ENCODE measurements around the gene EEPD1.

Gene EEPD1

DNA sequence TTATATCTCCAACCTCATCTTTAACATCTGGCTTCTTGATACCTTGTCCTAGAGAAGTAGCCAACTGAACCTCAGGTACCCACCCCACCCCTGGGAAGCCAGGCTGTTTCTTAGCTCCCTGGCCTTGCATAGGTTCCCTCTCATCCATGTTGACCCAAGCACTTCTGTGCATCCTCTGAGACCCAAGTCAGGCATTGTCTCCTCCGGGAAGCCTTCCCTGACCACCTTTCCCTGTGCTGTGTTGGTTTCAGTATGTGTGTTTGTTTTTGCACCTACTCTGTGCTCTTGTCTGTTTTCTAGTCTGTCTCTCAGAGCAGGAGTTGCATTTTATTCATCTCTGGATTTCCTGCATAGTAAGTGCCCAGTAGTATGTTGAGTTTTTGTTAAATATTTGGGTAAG, 143.2 kb downstream of the EEPD1 start:
- H3K4me3 ChIP-seq (ENCODE audit: low read depth, low read length), result no peak overlapping the region
- TF ChIP-seq, protein P1, sequence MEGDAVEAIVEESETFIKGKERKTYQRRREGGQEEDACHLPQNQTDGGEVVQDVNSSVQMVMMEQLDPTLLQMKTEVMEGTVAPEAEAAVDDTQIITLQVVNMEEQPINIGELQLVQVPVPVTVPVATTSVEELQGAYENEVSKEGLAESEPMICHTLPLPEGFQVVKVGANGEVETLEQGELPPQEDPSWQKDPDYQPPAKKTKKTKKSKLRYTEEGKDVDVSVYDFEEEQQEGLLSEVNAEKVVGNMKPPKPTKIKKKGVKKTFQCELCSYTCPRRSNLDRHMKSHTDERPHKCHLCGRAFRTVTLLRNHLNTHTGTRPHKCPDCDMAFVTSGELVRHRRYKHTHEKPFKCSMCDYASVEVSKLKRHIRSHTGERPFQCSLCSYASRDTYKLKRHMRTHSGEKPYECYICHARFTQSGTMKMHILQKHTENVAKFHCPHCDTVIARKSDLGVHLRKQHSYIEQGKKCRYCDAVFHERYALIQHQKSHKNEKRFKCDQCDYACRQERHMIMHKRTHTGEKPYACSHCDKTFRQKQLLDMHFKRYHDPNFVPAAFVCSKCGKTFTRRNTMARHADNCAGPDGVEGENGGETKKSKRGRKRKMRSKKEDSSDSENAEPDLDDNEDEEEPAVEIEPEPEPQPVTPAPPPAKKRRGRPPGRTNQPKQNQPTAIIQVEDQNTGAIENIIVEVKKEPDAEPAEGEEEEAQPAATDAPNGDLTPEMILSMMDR (IDR thresholded peaks at IDR 0.05; ENCODE audit: low read depth, low read length, missing control alignments), result no peak
- no peak for DNase-seq (ENCODE audit: low read depth)
- in situ Hi-C loops (cut with HindIII; ENCODE audit: low sequenced_read_pairs), result no loop called here

DNA sequence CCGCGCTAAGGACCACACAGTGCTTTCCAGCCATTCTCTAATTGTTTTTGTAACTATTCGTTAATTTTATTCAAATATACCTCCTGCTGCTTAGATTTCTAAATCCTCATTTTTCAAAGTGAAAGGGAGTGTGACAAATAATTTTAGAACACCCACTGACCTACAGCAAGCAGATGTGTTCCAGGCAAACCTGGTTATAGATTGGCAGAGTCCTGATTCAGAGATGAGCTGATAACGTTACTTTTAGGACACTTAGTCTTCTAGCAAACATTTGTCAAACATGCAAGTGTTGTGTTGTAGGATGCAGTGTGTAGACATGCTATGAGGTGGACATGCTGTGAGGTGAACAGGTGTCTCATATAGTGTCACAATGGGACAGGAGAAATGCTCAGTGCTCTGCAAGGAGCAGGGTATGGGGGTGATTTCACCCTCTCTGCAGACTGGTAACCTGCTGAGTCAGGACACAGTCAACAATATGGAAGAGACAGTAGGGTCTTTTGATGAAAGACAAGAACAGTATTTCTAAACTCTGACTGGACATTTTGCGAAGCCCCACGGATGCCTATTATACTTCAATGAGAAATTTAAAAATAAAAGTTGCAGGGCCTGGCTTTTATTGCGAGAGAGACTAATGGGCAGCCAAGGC, 144.4 kb downstream of the EEPD1 start:
- TF ChIP-seq, protein P1 (IDR thresholded peaks at IDR 0.05; ENCODE audit: low read depth, low read length, missing control alignments), result no peak
- no peak for DNase-seq (ENCODE audit: low read depth)
- no peak overlapping the region for H3K4me3 ChIP-seq (ENCODE audit: low read depth, low read length)
- in situ Hi-C loops (cut with HindIII; ENCODE audit: low sequenced_read_pairs), result no loop called here

DNA sequence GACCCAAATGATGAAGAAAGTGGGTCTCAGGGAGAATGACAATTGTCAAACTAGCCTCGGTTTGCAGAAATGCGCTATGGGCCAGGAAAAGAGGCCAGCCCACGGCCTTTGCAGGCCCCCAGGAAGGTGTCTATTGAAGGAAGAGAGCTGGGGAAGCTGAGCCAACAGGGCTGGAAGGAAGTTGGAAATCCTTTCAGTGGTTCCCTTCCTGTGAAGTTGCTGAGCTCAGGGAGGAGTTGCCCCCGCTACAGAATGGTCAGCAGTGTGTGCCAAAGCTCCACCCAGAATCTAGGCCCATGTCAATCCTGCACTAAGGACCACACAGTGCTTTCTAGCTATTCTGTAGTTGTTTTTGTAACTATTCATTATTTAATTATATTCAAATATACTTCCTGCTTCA, 145.1 kb downstream of the EEPD1 start:
- in situ Hi-C loops (cut with HindIII; ENCODE audit: low sequenced_read_pairs), result no loop called here
- TF ChIP-seq, protein P1 (IDR thresholded peaks at IDR 0.05; ENCODE audit: low read depth, low read length, missing control alignments), result no peak
- H3K4me3 ChIP-seq (ENCODE audit: low read depth, low read length), result no peak overlapping the region
- DNase-seq (ENCODE audit: low read depth), result no peak

DNA sequence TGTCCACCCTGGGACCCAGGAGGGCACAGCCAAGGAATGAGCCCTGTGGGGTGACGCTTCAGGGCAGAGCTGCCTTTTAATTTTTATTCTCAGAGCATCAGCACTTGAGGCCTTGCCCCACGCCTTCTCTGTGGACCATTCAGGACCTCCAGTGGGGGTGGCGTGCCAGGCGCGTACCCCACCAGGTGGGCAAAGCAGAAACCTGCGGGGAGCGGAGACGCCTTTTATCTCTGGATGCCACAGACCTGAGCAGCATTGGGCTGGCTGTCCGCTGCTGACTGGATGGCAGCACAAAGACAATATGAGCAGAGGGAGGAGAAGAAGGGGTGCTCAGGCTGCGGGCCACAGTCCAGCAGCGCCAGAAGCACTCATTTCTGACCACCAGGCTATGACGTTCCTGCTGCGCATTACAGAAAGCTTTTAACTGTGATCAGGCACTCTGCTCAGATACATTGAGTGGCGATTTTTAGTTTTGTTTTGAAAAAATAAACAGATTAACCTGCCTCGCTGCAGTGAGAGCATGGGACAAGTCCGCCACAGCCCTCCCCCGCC, 146.2 kb downstream of the EEPD1 start:
- H3K4me3 ChIP-seq (ENCODE audit: low read depth, low read length), result no peak overlapping the region
- TF ChIP-seq, protein P1 (IDR thresholded peaks at IDR 0.05; ENCODE audit: low read depth, low read length, missing control alignments), result no peak
- DNase-seq (ENCODE audit: low read depth), result no peak
- in situ Hi-C loops (cut with HindIII; ENCODE audit: low sequenced_read_pairs), result no loop called here

DNA sequence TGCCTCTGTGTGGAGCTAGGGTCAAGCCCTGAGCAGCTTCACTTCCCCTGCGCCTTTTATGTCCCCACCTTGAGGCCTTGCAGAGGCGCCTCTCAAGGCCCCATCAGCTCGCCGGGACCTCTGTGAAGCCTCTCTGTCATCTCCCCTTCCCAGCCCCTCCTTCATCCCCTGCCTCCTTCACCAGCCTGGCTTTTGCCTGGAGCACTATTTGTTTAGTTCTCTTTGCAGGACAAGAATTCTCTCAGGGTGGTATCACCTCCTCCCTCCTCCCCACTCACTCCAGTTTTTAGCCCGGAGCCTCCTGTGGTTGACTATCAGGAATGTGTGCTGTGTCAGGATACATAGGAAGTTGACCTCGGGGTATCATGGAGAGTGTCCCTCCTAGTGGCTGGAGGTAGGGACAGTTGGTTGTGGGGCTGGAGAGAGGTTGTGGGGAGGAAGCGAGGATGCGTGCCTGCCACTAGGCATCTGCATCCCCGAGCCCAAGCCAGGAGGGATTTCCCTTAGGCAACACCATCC, 146.8 kb downstream of the EEPD1 start:
- no peak overlapping the region for H3K4me3 ChIP-seq (ENCODE audit: low read depth, low read length)
- in situ Hi-C loops (cut with HindIII; ENCODE audit: low sequenced_read_pairs), result loop anchor here (5.0 kb wide), 1 partner anchor 318 kb away; no protein-coding TSS in a partner anchor
- DNase-seq (ENCODE audit: low read depth), result no peak
- TF ChIP-seq, protein P1 (IDR thresholded peaks at IDR 0.05; ENCODE audit: low read depth, low read length, missing control alignments), result no peak

DNA sequence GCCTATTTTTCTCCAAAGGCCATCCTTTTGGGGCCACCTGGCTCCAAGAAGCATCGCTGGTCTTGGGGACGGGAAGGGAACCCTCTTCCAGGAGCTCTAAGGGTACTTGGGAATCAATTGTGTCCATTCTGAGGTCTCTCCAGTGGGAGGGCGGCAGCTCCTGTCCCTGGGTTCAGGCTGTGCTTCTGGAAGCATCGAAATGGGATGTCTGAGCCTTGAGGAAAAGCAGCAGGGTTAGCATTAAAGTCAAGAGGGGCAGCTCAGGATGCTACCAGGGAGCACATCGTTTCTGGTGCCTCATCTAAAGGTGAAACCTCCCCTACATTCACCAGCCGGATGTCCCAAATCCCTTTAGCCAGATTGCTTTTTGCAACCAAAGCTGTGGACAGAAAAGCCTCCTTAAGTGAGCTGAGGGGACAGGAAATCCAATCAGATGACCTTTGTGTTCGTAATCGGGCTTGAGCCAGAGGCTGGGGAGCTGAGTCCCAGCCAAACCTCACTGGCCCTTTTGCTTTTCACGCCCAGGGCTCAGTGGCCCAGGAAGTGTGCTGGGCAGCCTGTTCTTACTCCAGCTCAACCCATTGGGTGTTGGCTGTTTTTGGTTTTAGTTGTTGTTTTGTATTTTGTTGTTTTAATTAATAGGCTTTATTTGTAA, 147.8 kb downstream of the EEPD1 start:
- no peak for DNase-seq (ENCODE audit: low read depth)
- H3K4me3 ChIP-seq (ENCODE audit: low read depth, low read length), result no peak overlapping the region
- TF ChIP-seq, protein P1 (IDR thresholded peaks at IDR 0.05; ENCODE audit: low read depth, low read length, missing control alignments), result no peak
- in situ Hi-C loops (cut with HindIII; ENCODE audit: low sequenced_read_pairs), result loop anchor here (5.0 kb wide), 1 partner anchor 319 kb away; no protein-coding TSS in a partner anchor
